Activated gamma-delta T cell (primary cell): ENCODE measurements around the gene LBHD2.

ENCODE experiments used
- DNase-seq: peaks from one replicate; lab custom pipeline; 2025; lab: John Stamatoyannopoulos, UW

The LBHD2 gene

DNA sequence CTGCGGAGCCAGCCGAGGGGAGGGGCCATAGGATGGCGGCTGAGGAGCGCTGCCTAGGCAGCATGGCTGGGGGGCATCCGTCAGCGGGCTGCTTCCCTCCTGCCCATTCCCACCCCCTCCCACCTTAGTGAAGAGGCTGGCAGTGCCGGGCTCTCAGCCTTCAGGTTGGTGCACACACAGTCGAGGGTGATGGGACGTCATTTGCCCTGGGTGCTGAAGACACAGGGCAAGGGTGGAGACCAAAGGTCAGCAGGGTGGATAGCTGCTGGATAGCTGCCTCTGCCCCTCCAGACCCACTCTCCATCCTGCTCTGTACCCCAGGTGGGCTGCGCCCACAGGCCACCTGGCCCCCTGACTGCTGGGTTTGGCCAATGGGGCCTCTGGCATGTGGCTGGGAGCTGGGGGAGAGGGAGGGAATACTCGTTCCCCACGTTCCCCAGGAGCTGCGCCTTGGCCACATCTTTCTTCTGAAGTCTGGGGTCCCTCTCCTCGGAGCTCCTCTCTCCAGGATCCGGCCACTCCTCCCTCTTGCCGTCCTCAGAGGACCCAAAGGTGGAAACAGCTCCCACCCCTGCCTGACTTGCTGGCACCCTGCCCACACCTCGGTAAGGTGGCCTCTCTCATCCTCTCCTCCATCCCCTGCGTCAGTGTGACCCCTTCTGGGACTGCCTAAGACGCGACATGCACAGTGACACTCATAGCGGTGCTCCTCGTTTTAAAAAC is 15.5 kb upstream of the LBHD2 start:
- DNase-seq: no peak

DNA sequence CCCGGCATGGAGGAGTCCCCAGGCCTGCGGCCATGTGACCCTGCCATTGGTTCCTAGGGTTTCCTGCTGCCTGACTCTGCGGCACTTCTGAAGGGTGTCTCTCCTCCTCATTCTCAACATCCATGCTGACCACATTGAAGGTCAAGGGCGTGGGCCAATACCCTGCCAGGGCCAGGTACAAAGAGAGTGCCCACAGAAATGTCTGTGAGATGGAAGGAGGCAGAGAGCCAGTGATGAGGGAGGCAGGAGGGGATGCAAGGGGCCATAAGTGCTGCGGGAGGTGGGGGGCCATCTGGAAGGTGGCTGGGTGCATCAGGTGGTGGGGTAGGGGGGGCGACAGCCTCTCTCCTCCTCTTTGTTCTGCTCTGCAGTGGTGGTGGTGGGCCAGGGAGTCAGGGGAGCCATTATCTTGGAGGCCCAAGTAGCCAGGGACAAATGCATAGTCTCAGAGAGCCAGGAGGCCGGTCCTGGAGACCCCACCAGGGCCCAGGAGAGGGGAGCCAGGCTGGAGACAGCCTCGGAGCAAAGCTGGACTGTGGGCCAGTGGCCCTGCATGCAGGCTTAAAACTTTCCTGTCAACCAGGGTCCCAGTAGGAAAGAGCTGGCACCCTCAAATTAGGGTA is 13.6 kb upstream of the LBHD2 start:
- DNase-seq: no peak

DNA sequence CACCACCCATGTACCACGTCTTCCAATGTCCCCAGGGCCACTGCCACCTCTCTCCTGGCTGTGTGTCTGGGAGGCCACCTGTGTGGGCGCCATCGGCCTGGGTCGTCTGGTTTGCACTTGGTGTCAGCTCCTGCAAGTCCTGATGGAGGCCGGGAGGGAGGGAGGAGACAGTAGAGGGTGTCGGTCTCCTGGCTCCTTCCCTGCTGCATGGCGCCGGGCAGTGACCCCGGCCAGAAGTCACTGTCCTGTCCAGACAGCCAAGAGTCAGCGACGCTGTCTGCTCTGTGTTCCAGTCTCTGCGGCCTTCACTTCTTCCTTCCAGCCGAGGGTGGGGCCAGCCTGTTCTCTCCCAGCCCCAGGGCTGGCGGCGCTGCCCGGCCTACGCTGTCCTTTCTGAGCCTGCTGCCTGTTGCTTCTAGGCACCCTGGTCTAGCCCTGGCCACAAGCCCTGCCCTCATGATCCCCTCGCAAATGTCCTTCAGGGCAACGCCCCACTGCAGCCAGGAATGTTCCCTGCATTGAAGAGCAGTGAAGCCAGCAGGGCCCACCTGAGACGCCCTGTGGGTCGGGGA is 13.0 kb upstream of the LBHD2 start:
- DNase-seq: no peak

DNA sequence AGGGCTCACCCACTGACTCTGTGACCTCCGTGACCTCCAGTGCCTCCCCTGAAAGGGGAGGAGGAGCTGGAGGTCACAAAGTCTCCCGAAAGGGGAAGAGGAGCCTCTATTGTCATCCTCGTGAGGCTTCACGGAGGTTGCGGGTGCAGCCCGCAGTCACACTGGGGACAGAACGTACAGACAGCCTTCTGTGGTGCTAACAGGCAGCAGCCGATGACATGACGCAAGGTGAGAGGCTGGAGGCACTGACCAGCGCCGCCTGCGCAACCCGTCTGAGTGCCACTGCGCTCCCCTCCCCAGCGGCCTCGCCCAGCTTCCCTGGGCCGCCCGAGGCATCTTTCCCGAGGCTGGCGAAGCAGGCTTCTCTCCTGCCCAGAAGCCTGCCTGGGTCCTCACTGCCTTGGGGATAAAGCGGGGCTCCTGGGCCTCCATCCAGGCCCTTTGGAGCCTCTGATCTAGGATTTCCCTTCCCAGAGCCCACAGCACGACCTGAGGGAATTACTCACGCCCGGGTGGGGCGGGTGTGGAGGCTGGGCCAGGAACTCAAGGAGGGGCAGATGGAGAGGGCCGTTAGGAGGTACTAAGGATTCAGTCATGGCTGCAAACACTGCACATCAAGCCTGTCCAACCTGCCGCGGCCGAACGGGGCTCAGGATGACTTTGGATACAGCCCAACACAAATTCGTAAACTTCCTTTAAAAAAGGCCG is 12.3 kb upstream of the LBHD2 start:
- no peak for DNase-seq

DNA sequence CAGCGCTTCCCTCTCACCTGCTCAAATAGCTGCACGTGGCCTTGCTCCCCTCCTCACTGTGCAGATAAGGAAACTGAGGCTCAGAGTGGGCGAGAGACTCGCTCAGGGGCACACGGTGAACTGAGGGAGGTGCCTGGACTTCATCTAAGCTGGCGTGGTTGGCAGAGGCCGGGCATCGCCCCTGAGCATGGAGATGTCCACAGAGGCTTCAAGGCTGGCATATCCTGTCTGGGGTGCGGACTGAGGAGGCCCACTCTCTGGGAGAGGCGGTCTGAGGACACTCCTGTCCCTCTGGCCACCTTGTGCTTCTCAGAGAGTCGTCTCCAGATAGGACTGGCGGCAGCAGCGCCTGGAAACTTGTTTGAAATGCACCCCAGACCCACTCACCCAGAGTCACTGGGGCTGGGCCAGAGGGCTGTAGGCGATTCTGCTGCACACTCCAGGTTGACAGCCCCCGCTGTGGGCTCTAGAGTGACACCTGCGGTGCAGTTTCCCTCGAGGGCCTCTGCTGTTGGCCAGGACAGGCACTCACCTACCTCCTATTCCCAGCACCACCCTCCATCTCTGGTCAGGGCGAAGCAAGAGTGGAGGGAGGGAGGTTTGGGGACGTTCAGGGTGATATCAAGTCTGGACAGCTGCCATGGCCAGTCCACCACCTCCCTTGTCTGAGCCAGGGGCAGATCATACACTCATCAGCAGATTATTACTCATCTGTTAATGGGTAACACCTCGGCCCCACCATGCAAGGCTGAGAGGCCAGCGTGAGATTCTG is 11.2 kb upstream of the LBHD2 start:
- no peak for DNase-seq

DNA sequence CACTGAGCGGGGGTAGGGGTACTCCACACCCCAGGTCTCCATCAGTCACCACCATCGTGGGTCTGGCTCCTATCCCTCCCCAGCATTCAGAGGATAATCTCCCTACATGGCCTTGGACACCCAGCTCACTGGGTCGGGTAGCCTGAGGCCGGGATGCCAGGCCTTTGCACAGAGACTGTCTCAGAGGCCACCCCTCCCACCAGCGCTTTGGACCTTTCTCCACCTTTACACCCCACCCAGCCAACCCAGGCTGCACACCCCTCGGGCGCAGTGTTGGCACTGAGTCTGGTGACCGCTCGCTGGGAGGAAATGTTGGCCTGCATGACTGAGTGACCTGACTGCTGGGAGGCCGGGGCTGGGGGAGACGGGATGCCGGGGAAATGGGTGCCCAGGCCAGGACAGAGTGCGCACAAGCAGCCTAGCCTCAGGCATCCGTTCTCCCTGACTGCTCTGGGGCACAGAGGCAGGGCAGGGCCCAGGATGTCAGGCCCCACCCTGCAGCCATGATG is 10.6 kb upstream of the LBHD2 start:
- no peak for DNase-seq

DNA sequence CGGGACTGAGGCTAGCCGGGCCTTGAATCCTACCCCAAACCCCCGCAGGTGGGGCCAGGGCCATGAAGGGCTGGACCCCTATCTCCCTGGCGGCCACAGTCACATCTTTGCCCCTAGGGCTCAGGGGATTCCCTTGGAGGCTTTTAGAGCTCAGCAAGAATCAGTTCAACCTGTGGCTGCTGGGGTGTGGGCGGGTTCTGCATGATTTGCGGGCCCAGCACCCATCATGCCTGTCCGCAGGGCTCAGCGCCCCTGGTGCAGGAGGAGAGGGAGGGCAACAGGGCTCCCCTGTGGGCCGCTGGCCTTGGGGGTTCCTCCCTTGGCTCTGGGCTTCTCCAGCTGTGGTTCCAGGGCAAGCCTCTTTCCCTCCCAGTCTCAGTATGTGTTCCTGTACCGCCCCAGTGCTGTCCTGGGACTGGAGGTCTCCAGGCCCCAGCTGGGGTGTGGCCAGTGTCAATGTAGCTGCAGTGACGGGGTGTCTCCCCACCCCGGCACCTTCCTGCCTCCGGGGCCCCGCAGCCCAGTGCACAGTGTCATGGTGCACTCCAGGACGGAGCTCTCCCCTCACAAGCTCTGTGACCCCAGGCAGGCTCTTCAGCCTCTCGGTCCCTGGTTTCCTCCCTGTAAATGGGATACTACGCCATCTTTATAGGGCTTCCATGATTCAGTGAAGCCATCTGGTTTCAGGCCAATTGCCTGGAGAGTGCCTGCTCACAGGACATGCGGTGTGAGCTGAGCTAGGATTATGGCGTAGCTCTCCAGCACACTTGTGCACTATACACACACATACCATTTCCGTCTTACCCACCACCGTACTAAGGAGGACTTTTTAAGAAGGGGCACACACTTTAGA is 9.9 kb upstream of the LBHD2 start:
- no peak for DNase-seq

DNA sequence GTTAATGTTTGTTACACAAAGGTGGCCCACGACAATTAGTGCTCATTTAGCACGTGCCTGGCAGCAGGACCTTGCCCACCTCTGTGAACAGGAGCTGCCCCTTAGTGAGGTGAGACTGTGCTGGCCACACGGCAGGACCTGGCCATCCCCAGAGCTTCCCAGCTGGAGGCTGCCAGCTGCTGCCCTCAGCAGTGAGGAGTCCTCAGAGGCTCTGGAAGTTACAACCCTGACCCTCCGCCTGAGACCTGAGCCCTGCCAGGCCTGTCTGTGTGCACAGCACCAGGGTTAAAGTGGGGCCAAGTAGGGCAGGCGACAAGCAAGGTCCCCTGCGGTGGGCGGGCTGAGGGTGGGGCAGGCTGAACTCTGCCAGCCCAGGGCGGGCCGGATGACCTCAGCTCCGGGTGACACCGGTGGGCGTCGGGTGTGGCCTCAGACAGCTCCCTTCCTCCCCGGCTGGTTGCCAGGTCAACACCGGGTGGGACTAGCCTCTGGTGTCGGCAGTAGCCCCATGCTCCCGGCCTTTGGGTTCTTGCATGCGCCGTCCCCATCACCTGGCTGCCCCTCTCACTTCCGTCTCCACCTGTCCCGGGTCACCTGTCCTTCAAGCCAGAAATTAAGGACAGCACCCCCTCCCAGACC is 9.2 kb upstream of the LBHD2 start:
- DNase-seq: no peak

DNA sequence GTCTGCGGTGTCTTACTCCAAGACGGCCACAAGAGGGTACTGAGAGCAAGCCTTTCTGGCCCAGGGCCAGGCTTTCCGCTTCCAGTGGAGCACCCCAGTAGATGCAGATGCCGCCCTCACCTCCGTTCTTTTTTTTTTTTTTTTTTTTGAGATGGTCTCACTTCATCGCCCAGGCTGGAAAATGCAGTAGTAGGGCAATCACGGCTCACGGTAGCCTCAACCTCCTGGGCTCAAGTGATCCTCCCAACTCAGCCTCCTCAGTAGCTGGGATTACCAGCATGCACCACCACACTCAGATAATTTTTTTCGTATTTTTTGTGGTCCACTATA is 5.6 kb upstream of the LBHD2 start:
- DNase-seq: no peak

DNA sequence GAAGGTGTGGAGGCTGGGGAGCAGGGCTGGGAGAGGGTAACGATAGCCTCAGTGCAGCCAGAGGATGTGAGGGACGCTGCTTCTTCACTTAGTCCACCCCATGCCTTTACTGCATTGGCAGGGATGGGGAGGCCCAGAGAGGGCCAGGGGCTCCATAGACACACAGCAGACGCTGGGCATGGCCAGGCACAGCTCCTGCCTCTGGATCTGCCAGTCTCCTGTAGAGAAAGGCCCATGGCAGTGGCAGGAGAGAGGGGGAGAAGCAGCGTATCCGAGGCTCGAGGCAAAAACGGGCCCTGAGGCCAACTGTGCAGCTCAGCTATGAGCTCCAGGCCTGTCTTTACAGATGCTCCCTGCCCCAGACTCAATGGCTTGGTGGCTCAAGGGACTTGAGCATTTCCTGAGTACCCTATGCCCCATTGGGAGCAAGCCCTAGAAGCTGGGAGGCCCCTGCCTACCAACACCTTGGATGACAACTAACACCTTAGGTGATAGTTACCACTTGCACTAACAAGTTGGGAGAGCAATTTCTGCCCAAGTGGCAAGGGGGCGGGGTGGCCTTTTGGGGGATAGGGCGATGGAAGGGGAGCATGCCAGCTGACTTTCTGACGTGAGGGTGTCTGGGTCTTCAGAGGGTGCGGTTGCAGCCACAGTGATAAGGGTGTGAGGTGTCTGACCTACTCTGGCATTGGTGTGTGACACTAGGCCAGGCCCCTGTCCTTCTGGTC is 5.0 kb upstream of the LBHD2 start:
- DNase-seq: no peak

DNA sequence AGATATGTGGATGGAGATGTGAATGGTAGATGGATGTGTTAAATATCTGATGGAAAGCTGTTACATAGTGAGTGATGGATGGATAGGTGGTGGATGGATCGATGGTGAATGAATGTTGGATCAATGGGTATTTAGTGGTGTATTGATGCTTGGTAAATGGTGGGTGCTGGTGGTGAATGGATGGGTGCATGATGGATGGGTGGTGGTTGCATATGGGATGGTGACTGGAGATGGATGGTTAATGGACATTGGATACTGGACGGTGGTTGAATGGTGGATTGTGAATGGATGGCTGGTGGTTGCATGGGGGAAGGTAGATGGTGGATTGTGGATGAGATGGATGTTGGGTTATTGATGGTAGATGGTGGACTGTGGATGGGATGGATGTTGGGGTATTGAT is 2.1 kb upstream of the LBHD2 start:
- DNase-seq: no peak

DNA sequence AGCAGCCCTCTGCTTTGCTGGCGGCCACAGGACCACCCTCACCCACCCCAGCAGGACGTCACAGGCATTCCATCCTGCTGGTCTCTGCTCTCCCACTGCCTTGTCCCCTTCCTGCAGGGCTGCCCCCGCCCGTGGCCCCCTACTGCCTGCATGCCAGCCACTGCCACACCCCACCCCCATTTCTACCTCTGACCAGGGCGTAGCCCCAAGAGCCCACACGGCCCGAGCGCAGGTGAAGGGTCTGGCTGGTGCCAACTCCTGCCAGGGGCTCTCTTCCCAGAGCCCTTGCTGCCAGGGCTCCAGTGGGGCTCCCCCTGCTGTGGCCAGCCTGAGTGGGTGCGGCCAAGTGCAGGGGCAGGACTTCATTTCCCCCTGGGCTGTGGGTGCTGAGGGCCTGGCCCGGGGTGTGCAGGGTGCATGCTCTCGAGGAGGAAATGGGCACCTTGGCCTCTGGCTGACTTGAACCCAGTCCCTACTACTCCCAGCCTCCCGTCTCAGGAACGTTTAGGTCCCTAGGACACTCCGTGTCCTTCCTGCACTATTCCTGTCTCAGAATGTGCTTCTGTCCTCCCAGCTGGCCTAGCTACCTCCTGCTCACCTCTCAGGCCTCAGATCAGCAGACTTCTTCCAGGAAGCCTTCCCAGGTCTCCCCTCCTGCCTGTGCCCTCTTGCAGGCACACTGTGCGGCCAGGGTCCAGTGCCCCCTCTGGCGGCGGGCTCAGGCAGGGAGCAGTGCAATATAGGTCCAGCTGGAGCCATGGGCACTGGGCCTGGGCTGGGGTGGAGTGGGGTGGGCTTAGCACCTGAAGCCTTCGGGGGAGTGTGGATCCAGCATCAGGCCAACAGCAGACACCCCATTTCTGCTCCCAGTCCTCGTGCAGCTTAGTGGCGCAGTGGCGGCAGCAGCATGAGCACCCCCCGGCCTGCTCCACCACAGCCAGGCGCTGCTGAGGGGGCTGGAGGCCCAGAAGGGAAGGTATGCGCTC is 1.4 kb downstream of the LBHD2 start:
- no peak for DNase-seq

DNA sequence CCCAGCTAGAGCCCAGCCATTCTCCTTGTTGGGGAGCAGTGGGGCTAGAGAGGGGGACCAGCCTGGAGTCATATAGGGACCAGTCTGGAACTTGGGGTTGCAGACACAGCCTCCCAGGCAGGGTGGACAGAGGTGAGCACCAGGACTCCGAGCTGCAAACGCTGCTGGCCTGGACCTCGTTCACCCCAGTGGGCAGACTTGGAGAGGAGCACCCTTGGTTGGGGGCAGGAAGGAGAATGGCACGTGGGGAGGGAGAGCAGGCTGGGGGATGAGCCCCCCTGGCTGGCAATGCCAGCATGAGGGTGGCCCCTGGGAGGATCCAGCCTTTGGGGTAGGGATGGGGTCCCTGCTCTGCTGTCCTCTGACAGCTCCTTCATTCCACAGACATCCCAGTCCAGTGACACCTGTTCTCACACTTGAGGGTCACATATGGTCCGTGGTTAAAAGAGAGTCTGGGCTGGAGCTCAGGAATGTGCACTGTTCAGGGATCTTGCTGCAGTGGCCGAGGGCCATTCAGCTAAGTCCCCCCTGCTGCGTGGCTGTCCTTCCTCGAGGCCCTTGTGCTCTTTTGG is 2.8 kb downstream of the LBHD2 start:
- DNase-seq: no peak

DNA sequence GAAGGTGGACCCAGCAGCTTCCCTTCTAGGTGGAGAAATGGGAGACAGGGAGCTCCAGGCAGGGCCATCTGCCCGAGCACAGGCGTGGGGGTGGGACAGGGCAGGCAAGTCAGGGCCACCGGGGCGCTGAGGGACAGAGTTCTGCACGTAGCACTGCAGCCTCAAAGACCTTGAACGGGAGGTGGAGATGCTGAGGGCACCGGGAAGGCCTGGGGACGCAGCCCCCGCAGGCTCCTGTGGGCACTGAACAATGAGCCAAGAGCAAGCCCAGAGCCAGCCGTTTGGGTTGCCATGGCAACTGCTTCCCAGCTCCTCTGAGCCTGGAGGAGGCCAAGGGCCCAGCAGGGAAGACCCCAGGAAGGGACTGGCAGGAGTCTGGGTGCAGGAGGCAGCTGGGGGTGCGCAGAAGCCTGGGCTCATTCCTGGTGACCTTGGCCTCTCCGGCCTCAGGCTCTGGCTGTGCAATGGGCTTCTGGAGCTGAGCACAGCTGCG is 3.4 kb downstream of the LBHD2 start:
- no peak for DNase-seq

DNA sequence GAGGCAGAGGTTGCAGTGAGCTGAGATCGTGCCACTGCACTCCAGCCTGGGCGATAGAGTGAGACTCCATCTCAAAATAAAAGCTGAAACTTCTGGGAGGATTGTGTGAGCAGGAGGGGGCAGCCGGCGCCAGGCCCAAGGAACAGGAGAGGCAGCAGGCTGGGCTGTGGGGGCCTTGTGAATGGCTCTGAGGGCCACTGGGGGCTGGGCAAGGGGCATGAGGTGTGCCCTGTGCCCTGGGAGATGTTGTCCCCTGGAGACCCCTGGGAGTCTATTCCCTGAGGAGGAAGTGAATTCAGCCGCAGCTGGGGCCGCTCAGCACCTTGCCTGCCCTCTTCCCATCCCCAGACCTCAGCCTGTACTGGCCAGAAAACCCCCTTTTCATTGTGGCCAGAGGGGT is 4.9 kb downstream of the LBHD2 start:
- DNase-seq: no peak

DNA sequence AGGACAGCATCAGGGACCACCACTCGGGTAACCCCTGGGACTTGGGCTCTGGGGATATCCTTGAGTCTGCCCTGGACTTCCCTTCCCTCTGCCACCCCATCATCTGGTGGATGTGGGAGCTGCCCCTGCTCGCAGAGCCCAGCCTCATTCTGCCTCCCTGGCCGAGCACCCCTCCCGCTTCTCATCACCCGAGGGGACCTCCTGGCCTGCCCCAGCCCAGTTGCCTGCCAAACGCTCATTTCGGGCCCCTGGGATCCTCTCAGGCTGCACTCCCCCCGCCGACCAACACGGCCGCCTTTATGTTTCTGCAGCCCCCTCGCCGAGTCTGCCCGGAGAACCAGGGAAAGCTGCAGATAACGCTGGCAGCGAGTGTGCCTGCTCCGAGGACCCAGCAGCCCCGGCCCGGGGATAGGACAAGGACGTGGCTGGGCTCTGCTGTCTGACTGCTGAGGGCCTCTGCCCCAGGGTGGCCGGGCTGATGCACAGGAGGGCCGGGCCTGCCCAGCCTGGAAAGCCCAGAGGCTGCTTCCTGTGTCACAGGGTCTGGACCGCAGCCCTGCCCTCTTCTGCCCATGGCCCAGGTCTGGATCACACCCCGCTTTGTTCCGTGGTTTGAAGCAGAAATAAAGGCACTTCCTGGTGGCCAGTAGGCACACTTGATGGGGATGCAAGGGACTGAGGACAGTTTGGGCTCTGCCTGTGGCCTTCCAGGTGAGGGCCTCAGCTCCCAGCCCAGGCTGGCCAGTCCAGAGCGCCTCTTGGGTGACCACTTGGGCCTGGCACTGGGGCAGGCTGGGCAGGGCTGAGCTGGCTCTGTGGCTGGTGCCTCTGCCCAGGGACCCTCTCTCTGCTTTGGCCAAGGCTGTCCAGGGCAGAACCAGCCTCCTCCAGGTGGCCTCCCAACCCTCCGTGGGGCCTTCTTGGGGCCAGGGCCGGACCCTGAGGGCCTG is 5.7 kb downstream of the LBHD2 start:
- no peak for DNase-seq

DNA sequence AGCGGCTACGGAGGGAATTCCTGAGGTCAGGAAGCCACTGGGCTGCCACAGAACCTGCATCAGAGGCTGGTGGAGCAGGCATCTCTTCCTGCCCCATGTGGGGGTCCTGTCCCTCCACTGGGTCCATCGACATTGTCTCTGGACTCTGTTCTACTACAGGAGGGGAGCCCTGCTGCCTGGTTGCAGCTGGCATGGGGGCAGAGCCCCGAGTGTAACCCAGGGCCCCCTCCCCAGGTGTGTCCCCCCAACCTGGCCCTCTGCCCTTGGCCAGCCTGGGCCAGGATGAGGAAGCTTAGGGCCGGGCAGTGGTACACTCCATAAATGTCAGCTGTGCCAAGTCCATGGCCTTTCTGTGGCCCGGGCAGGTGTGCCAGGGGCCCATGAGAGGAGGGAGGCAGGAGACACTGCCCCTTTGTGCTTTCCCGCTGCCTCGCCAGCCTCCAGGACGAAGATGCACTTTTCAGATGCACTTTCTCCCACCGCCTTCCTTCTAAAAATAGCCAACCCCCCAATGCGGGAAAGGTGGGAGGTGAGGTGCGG is 6.5 kb downstream of the LBHD2 start:
- DNase-seq: no peak
